HG03159 (cell line): ENCODE measurements around the gene KRT84.

Source experiments
- ATAC-seq: cut with Tn5 transposase; IDR thresholded peaks from one replicate; pipeline ENCODE4 v1.9.1; 2021; ENCODE audit warnings: mild to moderate bottlenecking, moderate library complexity; ENCODE audit not compliant: unreplicated experiment

Gene KRT84

GRCh38 chr12:52362118-52362726 is 23.2 kb downstream of the KRT84 start:
- ATAC-seq = no peak

- no peak for ATAC-seq
Measured at GRCh38 chr12:52361553-52361952, 23.9 kb downstream of the KRT84 start.

GRCh38 chr12:52360663-52361271 is 24.7 kb downstream of the KRT84 start:
- no peak for ATAC-seq

GRCh38 chr12:52360106-52360662 is 25.3 kb downstream of the KRT84 start:
- ATAC-seq = no peak

- ATAC-seq = no peak
Measured at GRCh38 chr12:52359621-52360061, 25.8 kb downstream of the KRT84 start.

GRCh38 chr12:52358575-52359350 is 26.7 kb downstream of the KRT84 start:
- ATAC-seq = peak; percentile 94

- ATAC-seq = no peak
Measured at GRCh38 chr12:52356762-52357580, 28.5 kb downstream of the KRT84 start.

GRCh38 chr12:52356031-52356761 is 29.3 kb downstream of the KRT84 start:
- no peak for ATAC-seq

- no peak for ATAC-seq
Measured at GRCh38 chr12:52355176-52355575, 30.3 kb downstream of the KRT84 start.

- ATAC-seq = no peak
Measured at GRCh38 chr12:52354200-52354599, 31.3 kb downstream of the KRT84 start.

GRCh38 chr12:52353766-52354165 is 31.7 kb downstream of the KRT84 start:
- ATAC-seq = no peak

GRCh38 chr12:52352951-52353350 is 32.5 kb downstream of the KRT84 start:
- ATAC-seq = no peak

GRCh38 chr12:52351196-52352059 is 34.0 kb downstream of the KRT84 start:
- no peak for ATAC-seq

GRCh38 chr12:52350786-52351185 is 34.7 kb downstream of the KRT84 start:
- ATAC-seq = no peak

- no peak for ATAC-seq
Measured at GRCh38 chr12:52350021-52350620, 35.3 kb downstream of the KRT84 start.

GRCh38 chr12:52349196-52349595 is 36.3 kb downstream of the KRT84 start:
- no peak for ATAC-seq

- no peak for ATAC-seq
Measured at GRCh38 chr12:52347551-52348510, 37.6 kb downstream of the KRT84 start.

GRCh38 chr12:52347016-52347415 is 38.4 kb downstream of the KRT84 start:
- ATAC-seq = no peak
